Measurements from ENCODE around the gene DNPH1. TPM values are rescaled to one million over a fixed set of nuclear protein-coding genes. Genes with fewer than 3 reads are reported as not detected.

DNPH1 gene
- total and polyA plus RNA-seq, 9 of the 15 experiments (the other 6 are each of a cell fraction or from before 2014, with no cell fraction given) = 7.3 to 300 (median 68.7) TPM

DNA sequence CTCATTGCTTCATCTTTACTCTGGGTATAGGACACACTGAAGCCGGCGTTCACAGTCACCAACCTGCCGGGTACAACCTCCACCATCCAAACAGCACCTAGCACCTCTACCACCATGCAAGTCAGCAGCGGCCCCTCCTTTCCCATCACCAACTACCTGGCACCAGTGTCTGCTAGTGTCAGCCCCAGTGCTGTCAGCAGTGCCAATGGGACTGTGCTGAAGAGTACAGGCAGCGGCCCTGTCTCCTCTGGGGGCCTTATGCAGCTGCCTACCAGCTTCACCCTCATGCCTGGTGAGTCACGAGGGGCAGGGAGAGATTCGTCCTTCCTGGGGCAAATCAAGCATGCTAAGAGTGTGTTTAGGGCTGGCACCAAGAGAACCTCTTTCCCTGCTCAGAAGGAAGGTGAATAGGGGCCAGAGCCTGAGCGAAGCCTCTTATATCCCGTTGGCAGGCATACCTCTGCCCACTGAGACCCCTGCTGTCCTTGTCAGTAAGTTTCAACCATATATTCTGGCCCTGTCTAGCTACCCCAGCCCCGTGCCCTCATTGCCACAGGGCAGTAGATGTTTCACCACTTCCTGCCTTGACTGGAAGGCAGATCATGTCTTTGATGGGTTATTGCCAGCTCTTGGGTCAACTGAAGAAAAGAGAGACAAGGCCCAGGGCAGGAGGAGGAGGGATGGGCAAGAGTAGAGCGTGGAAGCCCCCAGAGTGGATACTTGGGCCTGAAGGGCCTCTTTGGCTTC, 53.4 kb downstream of the DNPH1 start:
- no peak for ATAC-seq
- no peak for DNase-seq (ENCODE audit: extremely low read depth in 1 of 4, low spot score in 3 of 4)
- H3K4me3 ChIP-seq = no peak overlapping the region
- peak overlapping the region in 1 of 2 experiments; percentile 65; a peak in 2 of 4 replicates for H3K9ac ChIP-seq (ENCODE audit: insufficient read depth in 1 of 2, low read depth in 2 of 2, low read length in 2 of 2)
- H3K27me3 ChIP-seq (ENCODE audit: control insufficient read depth in 2 of 2, insufficient read depth in 2 of 2, low read length in 2 of 2) = no peaks in the 10 kb centered on the region
- H3K9me3 ChIP-seq (replicated peaks; ENCODE audit: control insufficient read depth, insufficient read depth, low read depth, low read length) = no peaks in the 10 kb centered on the region
- in situ Hi-C loops (cut with MboI) (no loop called here), intact Hi-C loops (cut with micrococcal nuclease) (no loop called here)
- no peak overlapping the region for H3K4me2 ChIP-seq (ENCODE audit: insufficient read depth, low read length)
- POLR2A ChIA-PET = interaction anchor here (0.6 kb wide), 1 partner anchor 334 kb away, joined by 4 read pairs; the partner anchor contains the start of gene LRRC73
- peaks cover 36 to 54% of the 10 kb centered on the region in 2 experiments for H3K4me1 ChIP-seq (replicated peaks in 1 of 2; ENCODE audit: control insufficient read depth in 2 of 2, insufficient read depth in 2 of 2, low read length in 2 of 2)
- no peak for FAIRE-seq
- no peak overlapping the region for H2AFZ ChIP-seq (ENCODE audit: low read depth, low read length)
- BruUV-seq (replicated peaks) = no TSS peak
- TF ChIP-seq SMAD1 (IDR thresholded peaks at IDR 0.05; ENCODE audit: low read depth, low read length, partially characterized antibody) (no peak), TEAD4 (IDR thresholded peaks at IDR 0.05; ENCODE audit: low read length) (no peak), TEAD4 (CRISPR knock-in tag; IDR thresholded peaks at IDR 0.05; ENCODE audit: borderline replicate concordance) (0 out of 2 replicates have a peak, but pooled peaks have one; percentile 64)
- TF ChIP-seq, protein P1, sequence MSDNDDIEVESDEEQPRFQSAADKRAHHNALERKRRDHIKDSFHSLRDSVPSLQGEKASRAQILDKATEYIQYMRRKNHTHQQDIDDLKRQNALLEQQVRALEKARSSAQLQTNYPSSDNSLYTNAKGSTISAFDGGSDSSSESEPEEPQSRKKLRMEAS (CRISPR knock-in tag; IDR thresholded peaks at IDR 0.05) = peak; percentile 21; the same call in 1 of the 2 replicates
- 87% methylated on average over 11 of the region's 11 CpGs for WGBS (ENCODE audit: insufficient coverage, low coverage, missing lambda C conversion rate)
- H3K79me2 ChIP-seq (ENCODE audit: control insufficient read depth, insufficient read depth, low read length) = peaks cover 41% of the 10 kb centered on the region
- CTCF ChIA-PET (ENCODE audit: low intra/inter-chr PET ratio) = no interaction called here
- peaks cover 62% of the 10 kb centered on the region for H3K36me3 ChIP-seq (ENCODE audit: control insufficient read depth, insufficient read depth, low read length)
- H4K20me1 ChIP-seq (replicated peaks; ENCODE audit: control insufficient read depth, insufficient read depth, low read length) = peaks cover 32% of the 10 kb centered on the region
- no peak overlapping the region for H3K27ac ChIP-seq (ENCODE audit: extremely low read depth, low read depth, low read length)
- H3K9me1 ChIP-seq (ENCODE audit: control insufficient read depth, insufficient read depth, low read length) = peaks cover 6% of the 10 kb centered on the region
